ENCODE data around the gene ZNF107. TPM values are rescaled to one million over a fixed set of nuclear protein-coding genes. Genes with fewer than 3 reads are reported as not detected.

ZNF107 gene
- total and polyA plus RNA-seq, 2 of the 13 experiments (the other 11 are each of a cell fraction or from before 2014, with no cell fraction given), result 2.5 to 5.4 TPM

GRCh38 chr7:64665980-64666662, at the start of gene ZNF107 (continued):
- TF ChIP-seq ZFX (CRISPR knock-in tag; IDR thresholded peaks at IDR 0.05; ENCODE audit: low read depth) (peak; percentile 91), AKNA (CRISPR knock-in tag; IDR thresholded peaks at IDR 0.05; ENCODE audit: borderline replicate concordance) (no peak), CHD2 (IDR thresholded peaks at IDR 0.05; ENCODE audit: low read depth, low read length) (no peak), ZNF296 (CRISPR knock-in tag; conservative IDR thresholded peaks at IDR 0.05) (no peak), ZMYM2 (CRISPR knock-in tag; IDR thresholded peaks at IDR 0.05) (no peak), ZNF512 (CRISPR knock-in tag; IDR thresholded peaks at IDR 0.05) (no peak), ZNF276 (CRISPR knock-in tag; IDR thresholded peaks at IDR 0.05; ENCODE audit: low read depth) (0 out of 2 replicates have a peak, but pooled peaks have one; percentile 39), MAFG (CRISPR knock-in tag; IDR thresholded peaks at IDR 0.05) (no peak), ISX (CRISPR knock-in tag; conservative IDR thresholded peaks at IDR 0.05) (no peak), MATR3 (CRISPR knock-in tag; IDR thresholded peaks at IDR 0.05) (no peak), PHF20 (CRISPR knock-in tag; IDR thresholded peaks at IDR 0.05) (peak; percentile 18; the same call in 1 of the 2 replicates), TBL1XR1 (IDR thresholded peaks at IDR 0.05; ENCODE audit: borderline replicate concordance, low read length, partially characterized antibody) (no peak), IRF2 (CRISPR knock-in tag; IDR thresholded peaks at IDR 0.05) (no peak; the same call in 1 of the 2 replicates), KDM6A (CRISPR knock-in tag; IDR thresholded peaks at IDR 0.05; ENCODE audit: low read depth) (no peak), YEATS4 (CRISPR knock-in tag; IDR thresholded peaks at IDR 0.05; ENCODE audit: borderline replicate concordance) (peak; percentile 25; the same call in 1 of the 2 replicates), GABPA (IDR thresholded peaks at IDR 0.05; ENCODE audit: low read depth, low read length) (0 out of 2 replicates have a peak, but pooled peaks have one; percentile 25), GABPA (CRISPR knock-in tag; IDR thresholded peaks at IDR 0.05; ENCODE audit: low read depth) (peak; percentile 46), MXD4 (CRISPR knock-in tag; IDR thresholded peaks at IDR 0.05) (no peak), ZNF772 (CRISPR knock-in tag; IDR thresholded peaks at IDR 0.05) (peak; percentile 81), SP140L (CRISPR knock-in tag; IDR thresholded peaks at IDR 0.05; ENCODE audit: borderline replicate concordance) (no peak), NR2F1 (CRISPR knock-in tag; IDR thresholded peaks at IDR 0.05) (no peak), ZNF446 (CRISPR knock-in tag; IDR thresholded peaks at IDR 0.05) (0 out of 2 replicates have a peak, but pooled peaks have one; percentile 34), GABPB1 (CRISPR knock-in tag; IDR thresholded peaks at IDR 0.05) (peak; percentile 70)
